ENCODE measurements around the gene CD300C. TPM values are rescaled to one million over a fixed set of nuclear protein-coding genes. Genes with fewer than 3 reads are reported as not detected.
A peak's percentile ranks its signal among the peaks of the same experiment; 100 is the strongest.

Gene CD300C
- total and polyA plus RNA-seq, 10 of the 15 experiments (the other 5 are each of a cell fraction or from before 2014, with no cell fraction given), result 0.12 to 0.38 (median 0.23) TPM; not detected in 3

- TF ChIP-seq, protein P1, sequence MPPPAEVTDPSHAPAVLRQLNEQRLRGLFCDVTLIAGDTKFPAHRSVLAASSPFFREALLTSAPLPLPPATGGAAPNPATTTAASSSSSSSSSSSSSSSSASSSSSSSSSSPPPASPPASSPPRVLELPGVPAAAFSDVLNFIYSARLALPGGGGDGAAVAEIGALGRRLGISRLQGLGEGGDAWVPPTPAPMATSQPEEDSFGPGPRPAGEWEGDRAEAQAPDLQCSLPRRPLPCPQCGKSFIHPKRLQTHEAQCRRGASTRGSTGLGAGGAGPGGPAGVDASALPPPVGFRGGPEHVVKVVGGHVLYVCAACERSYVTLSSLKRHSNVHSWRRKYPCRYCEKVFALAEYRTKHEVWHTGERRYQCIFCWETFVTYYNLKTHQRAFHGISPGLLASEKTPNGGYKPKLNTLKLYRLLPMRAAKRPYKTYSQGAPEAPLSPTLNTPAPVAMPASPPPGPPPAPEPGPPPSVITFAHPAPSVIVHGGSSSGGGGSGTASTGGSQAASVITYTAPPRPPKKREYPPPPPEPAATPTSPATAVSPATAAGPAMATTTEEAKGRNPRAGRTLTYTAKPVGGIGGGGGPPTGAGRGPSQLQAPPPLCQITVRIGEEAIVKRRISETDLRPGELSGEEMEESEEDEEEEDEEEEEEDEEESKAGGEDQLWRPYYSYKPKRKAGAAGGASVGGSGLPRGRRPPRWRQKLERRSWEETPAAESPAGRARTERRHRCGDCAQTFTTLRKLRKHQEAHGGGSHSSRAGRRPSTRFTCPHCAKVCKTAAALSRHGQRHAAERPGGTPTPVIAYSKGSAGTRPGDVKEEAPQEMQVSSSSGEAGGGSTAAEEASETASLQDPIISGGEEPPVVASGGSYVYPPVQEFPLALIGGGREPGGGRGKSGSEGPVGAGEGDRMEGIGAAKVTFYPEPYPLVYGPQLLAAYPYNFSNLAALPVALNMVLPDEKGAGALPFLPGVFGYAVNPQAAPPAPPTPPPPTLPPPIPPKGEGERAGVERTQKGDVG (CRISPR knock-in tag; IDR thresholded peaks at IDR 0.05), result 0 out of 2 replicates have a peak, but pooled peaks have one; percentile 31
- TF ChIP-seq ZZZ3 (IDR thresholded peaks at IDR 0.05; ENCODE audit: control insufficient read depth, insufficient read length, low read depth) (peak; percentile 8), EP300 (IDR thresholded peaks at IDR 0.05; ENCODE audit: borderline replicate concordance in 1 of 2, control insufficient read depth in 1 of 2, low read depth in 2 of 2, low read length in 2 of 2) (no peak; a peak in 2 of 4 replicates), BMI1 (IDR thresholded peaks at IDR 0.05; ENCODE audit: borderline replicate concordance) (no peak), ZNF622 (IDR thresholded peaks at IDR 0.05) (no peak), CBX5 (IDR thresholded peaks at IDR 0.05; ENCODE audit: low read depth) (peak; percentile 48; the same call in 1 of the 2 replicates), CREM (IDR thresholded peaks at IDR 0.05; ENCODE audit: low read depth) (peak; percentile 95), E4F1 (IDR thresholded peaks at IDR 0.05; ENCODE audit: borderline replicate concordance, partially characterized antibody) (no peak), USF1 (IDR thresholded peaks at IDR 0.05; ENCODE audit: borderline replicate concordance, extremely low read length, insufficient read depth, low read depth, low read length) (peak; percentile 83), ZBED1 (IDR thresholded peaks at IDR 0.05; ENCODE audit: borderline replicate concordance) (0 out of 2 replicates have a peak, but pooled peaks have one; percentile 23), RUNX3 (IDR thresholded peaks at IDR 0.05; ENCODE audit: low read length) (0 out of 2 replicates have a peak, but pooled peaks have one; percentile 7), EGR1 (IDR thresholded peaks at IDR 0.05; ENCODE audit: borderline replicate concordance in 1 of 2, low read depth in 2 of 2, low read length in 2 of 2) (no peak), BACH1 (IDR thresholded peaks at IDR 0.05; ENCODE audit: borderline replicate concordance) (no peak), NBN (IDR thresholded peaks at IDR 0.05) (peak; percentile 91), RELB (IDR thresholded peaks at IDR 0.05; ENCODE audit: low read depth) (peak; percentile 62), CREB1 (IDR thresholded peaks at IDR 0.05; ENCODE audit: low read depth) (peak; percentile 94), CBFB (IDR thresholded peaks at IDR 0.05; ENCODE audit: low read depth) (no peak), YY1 (IDR thresholded peaks at IDR 0.05; ENCODE audit: low read depth, low read length) (0 out of 2 replicates have a peak, but pooled peaks have one; percentile 18), IKZF2 (IDR thresholded peaks at IDR 0.05) (0 out of 4 replicates have a peak, but pooled peaks have one; percentile 14 to 25)
- TF ChIP-seq, protein P2, sequence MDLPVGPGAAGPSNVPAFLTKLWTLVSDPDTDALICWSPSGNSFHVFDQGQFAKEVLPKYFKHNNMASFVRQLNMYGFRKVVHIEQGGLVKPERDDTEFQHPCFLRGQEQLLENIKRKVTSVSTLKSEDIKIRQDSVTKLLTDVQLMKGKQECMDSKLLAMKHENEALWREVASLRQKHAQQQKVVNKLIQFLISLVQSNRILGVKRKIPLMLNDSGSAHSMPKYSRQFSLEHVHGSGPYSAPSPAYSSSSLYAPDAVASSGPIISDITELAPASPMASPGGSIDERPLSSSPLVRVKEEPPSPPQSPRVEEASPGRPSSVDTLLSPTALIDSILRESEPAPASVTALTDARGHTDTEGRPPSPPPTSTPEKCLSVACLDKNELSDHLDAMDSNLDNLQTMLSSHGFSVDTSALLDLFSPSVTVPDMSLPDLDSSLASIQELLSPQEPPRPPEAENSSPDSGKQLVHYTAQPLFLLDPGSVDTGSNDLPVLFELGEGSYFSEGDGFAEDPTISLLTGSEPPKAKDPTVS (IDR thresholded peaks at IDR 0.05; ENCODE audit: low read depth, low read length), result 0 out of 2 replicates have a peak, but pooled peaks have one; percentile 55
Observed at GRCh38 chr17:74513987-74514631, 31.8 kb downstream of the CD300C start (continued).

Data from GM12878 (cell line).